ENCODE data around the gene TAF4.

DNA sequence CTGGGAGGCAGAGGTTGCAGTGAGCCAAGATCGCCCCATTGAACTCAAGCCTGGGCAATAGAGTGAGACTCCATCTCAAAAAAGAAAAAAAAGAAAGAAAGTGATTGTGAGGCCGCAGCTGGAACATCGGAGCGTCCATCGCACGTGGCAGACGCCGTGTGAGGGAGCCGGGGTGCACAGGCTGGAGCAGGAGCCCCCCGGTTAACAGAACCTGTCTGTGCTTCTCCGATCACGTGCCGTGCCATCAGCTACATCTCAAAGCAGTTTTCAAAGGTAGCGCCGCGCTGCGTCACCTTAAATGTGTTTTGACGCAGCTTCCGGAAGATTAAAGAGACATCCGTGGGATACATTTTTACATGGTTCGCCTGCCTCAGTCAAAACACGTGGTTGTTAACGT lies 138.9 kb downstream of the TAF4 start:
- TF ChIP-seq, protein P1, sequence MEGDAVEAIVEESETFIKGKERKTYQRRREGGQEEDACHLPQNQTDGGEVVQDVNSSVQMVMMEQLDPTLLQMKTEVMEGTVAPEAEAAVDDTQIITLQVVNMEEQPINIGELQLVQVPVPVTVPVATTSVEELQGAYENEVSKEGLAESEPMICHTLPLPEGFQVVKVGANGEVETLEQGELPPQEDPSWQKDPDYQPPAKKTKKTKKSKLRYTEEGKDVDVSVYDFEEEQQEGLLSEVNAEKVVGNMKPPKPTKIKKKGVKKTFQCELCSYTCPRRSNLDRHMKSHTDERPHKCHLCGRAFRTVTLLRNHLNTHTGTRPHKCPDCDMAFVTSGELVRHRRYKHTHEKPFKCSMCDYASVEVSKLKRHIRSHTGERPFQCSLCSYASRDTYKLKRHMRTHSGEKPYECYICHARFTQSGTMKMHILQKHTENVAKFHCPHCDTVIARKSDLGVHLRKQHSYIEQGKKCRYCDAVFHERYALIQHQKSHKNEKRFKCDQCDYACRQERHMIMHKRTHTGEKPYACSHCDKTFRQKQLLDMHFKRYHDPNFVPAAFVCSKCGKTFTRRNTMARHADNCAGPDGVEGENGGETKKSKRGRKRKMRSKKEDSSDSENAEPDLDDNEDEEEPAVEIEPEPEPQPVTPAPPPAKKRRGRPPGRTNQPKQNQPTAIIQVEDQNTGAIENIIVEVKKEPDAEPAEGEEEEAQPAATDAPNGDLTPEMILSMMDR (IDR thresholded peaks at IDR 0.05): no peak
- TF ChIP-seq POLR2A (IDR thresholded peaks at IDR 0.05): no peak
